HCT116 (cell line): ENCODE data around the gene CAPZB. TPM values are rescaled to one million over a fixed set of nuclear protein-coding genes. Genes with fewer than 3 reads are reported as not detected.

ENCODE experiments used
- ATAC-seq: fragments of 200-7000 bp; cut with Tn5 transposase; 2 replicates; pipeline ENCODE4 v1.9.1; 2020; ENCODE audit warnings: mild to moderate bottlenecking, moderate library complexity
- BruUV-seq: library from RNA; stranded (reverse); fragments of 400-500 nt; replicated peaks from 2 replicates; lab custom pipeline; 2021; lab: Mats Ljungman, UMichigan
- CTCF ChIA-PET: fragments of 300-600 bp; sonication (Branson Sonifier 250); formaldehyde crosslinking; loops from one replicate; lab custom pipeline; 2021; ENCODE audit warnings: antibody characterized with exemption; lab: Charles Lee
- POLR2A ChIA-PET: fragments of 300-600, 350-600 bp; sonication (Branson Sonifier 250); formaldehyde crosslinking; loops from one replicate; lab custom pipeline; 2021; ENCODE audit warnings: antibody characterized with exemption; lab: Charles Lee
- RAD21 ChIA-PET, 2 experiments: fragments of 300-600 bp; sonication (Branson Sonifier 250); formaldehyde crosslinking; loops; one replicate each; lab custom pipeline; 2023; ENCODE audit warnings: low total read pairs in 2 of 2; ENCODE audit not compliant: uncharacterized antibody in 2 of 2, unreplicated experiment in 2 of 2, low non-redundant PET in 1 of 2; lab: Charles Lee
- DNase-seq: peaks from one replicate; pipeline ENCODE4 v3.0.0-alpha.2; 2010; ENCODE audit warnings: low read depth, low spot score
- H2AFZ ChIP-seq: fragments of 200-600 bp; shearing (Covaris generic), sonication (generic); 2 replicates; pipeline ENCODE4 v1.6.1; 2017; ENCODE audit warnings: low read depth, mixed run types, mixed read lengths, antibody characterized with exemption, low read length; ENCODE audit not compliant: poor library complexity, severe bottlenecking
- H3K27ac ChIP-seq: 2 replicates; pipeline ENCODE4 v1.5.1; 2012; ENCODE audit warnings: low read depth, low read length
- H3K27me3 ChIP-seq: fragments of 200-600 bp; sonication (generic); 2 replicates; pipeline ENCODE4 v1.6.1; 2016; ENCODE audit warnings: mixed run types, low read length, mixed read lengths; ENCODE audit not compliant: insufficient read depth
- H3K36me3 ChIP-seq, 2 experiments: fragments of 200-500 bp in 1 of 2; fragments of 200-600 bp in 1 of 2; sonication (Bioruptor generic) in 1 of 2; sonication (generic) in 1 of 2; 2 replicates each; pipeline versions ENCODE4 v1.5.1 to v1.6.1; 2014 to 2016; ENCODE audit warnings: low read length in 2 of 2, inconsistent platforms in 1 of 2, mixed read lengths in 1 of 2, mixed run types in 1 of 2; ENCODE audit not compliant: insufficient read depth in 2 of 2, control insufficient read depth in 1 of 2
- H3K4me1 ChIP-seq, 2 experiments: fragments of 200-600 bp in 1 of 2; sonication (generic) in 1 of 2; 2 replicates each; pipeline versions ENCODE4 v1.5.1 to v1.6.1; 2012 to 2017; ENCODE audit warnings: low read length in 2 of 2, inconsistent platforms in 1 of 2, mild to moderate bottlenecking in 1 of 2, mixed read lengths in 1 of 2, mixed run types in 1 of 2, moderate library complexity in 1 of 2; ENCODE audit not compliant: insufficient read depth in 2 of 2, control insufficient read depth in 1 of 2
- H3K4me2 ChIP-seq: fragments of 200-600 bp; sonication (generic); 2 replicates; pipeline ENCODE4 v1.6.1; 2017; ENCODE audit warnings: mixed run types, low read length, mixed read lengths
- H3K4me3 ChIP-seq, 2 experiments: fragments of 200-600 bp in 1 of 2; sonication (generic) in 1 of 2; replicated peaks in 1 of 2; 2 replicates each; pipeline ENCODE4 v1.5.1; 2011 to 2016; ENCODE audit warnings: low read length in 2 of 2, control low read depth in 1 of 2, low read depth in 1 of 2, mild to moderate bottlenecking in 1 of 2, mixed read lengths in 1 of 2, mixed run types in 1 of 2
- H3K79me2 ChIP-seq: fragments of 200-600 bp; sonication (generic); 2 replicates; pipeline ENCODE4 v1.6.1; 2017; ENCODE audit warnings: mild to moderate bottlenecking, mixed run types, low read length, moderate library complexity, mixed read lengths; ENCODE audit not compliant: insufficient read depth
- H3K9ac ChIP-seq: fragments of 200-600 bp; sonication (generic); 2 replicates; pipeline ENCODE4 v1.6.1; 2016; ENCODE audit warnings: low read length, mixed read lengths
- H3K9me2 ChIP-seq: fragments of 200-600 bp; sonication (generic), shearing (Covaris generic); 2 replicates; pipeline ENCODE4 v1.6.1; 2017; ENCODE audit warnings: mixed run types, mild to moderate bottlenecking, moderate library complexity; ENCODE audit not compliant: insufficient read depth
- H3K9me3 ChIP-seq, 2 experiments: fragments of 200-500 bp in 1 of 2; fragments of 200-600 bp in 1 of 2; sonication (Bioruptor generic) in 1 of 2; sonication (generic) in 1 of 2; 2 replicates each; pipeline ENCODE4 v1.6.1; 2014 to 2017; ENCODE audit warnings: low read length in 2 of 2, mixed read lengths in 2 of 2, inconsistent platforms in 1 of 2, low read depth in 1 of 2, mild to moderate bottlenecking in 1 of 2, mixed run types in 1 of 2, moderate library complexity in 1 of 2; ENCODE audit not compliant: control insufficient read depth in 1 of 2, insufficient read depth in 1 of 2
- H4K20me1 ChIP-seq: fragments of 200-600 bp; sonication (generic), shearing (Covaris generic); 2 replicates; pipeline ENCODE4 v1.6.1; 2017; ENCODE audit warnings: mixed run types, mild to moderate bottlenecking, moderate library complexity; ENCODE audit not compliant: insufficient read depth
- ATF3 ChIP-seq: IDR thresholded peaks from 2 replicates; pipeline ENCODE4 v1.6.1; 2012
- CBX3 ChIP-seq: IDR thresholded peaks from 2 replicates; pipeline ENCODE4 v1.6.1; 2012; ENCODE audit warnings: low read depth
- CEBPB ChIP-seq: IDR thresholded peaks from 2 replicates; pipeline ENCODE4 v1.6.1; 2012; ENCODE audit warnings: low read depth
- CTCF ChIP-seq, 3 experiments: fragments of 200-600 bp in 1 of 3; sonication (generic) in 1 of 3; IDR thresholded peaks in 2 of 3; conservative IDR thresholded peaks in 1 of 3; 2 replicates each; pipeline ENCODE4 v1.5.1; 2012 to 2017; ENCODE audit warnings: low read depth in 2 of 3, low read length in 2 of 3, antibody characterized with exemption in 1 of 3, borderline replicate concordance in 1 of 3, control low read depth in 1 of 3, mild to moderate bottlenecking in 1 of 3, mixed read lengths in 1 of 3, mixed run types in 1 of 3, moderate library complexity in 1 of 3; ENCODE audit not compliant: insufficient read depth in 1 of 3
- EGR1 ChIP-seq: IDR thresholded peaks from 2 replicates; pipeline ENCODE4 v1.6.1; 2012; ENCODE audit warnings: low read depth
- ELF1 ChIP-seq: IDR thresholded peaks from 2 replicates; pipeline ENCODE4 v1.6.1; 2012; ENCODE audit warnings: low read depth, borderline replicate concordance
- EZH2phosphoT487 ChIP-seq: fragments of 200-600 bp; IDR thresholded peaks from 2 replicates; pipeline ENCODE4 v1.6.1; 2018; ENCODE audit warnings: antibody characterized with exemption, borderline replicate concordance
- JUND ChIP-seq: IDR thresholded peaks from 2 replicates; pipeline ENCODE4 v1.6.1; 2012
- POLR2A ChIP-seq: IDR thresholded peaks from 2 replicates; pipeline ENCODE4 v1.7.0; 2011; ENCODE audit warnings: borderline replicate concordance; ENCODE audit not compliant: insufficient read depth, insufficient read length; ENCODE audit errors: extremely low read depth
- POLR2AphosphoS5 ChIP-seq: IDR thresholded peaks from 2 replicates; pipeline ENCODE4 v1.6.1; 2011; ENCODE audit warnings: mild to moderate bottlenecking, low read depth, low read length, moderate library complexity
- RAD21 ChIP-seq: IDR thresholded peaks from 2 replicates; pipeline ENCODE4 v1.6.1; 2012; ENCODE audit warnings: low read depth, mild to moderate bottlenecking
- REST ChIP-seq: IDR thresholded peaks from 2 replicates; pipeline ENCODE4 v1.6.1; 2012; ENCODE audit warnings: low read depth
- SIN3A ChIP-seq: IDR thresholded peaks from 2 replicates; pipeline ENCODE4 v1.6.1; 2012; ENCODE audit warnings: low read depth
- SP1 ChIP-seq: IDR thresholded peaks from 2 replicates; pipeline ENCODE4 v1.6.1; 2012; ENCODE audit warnings: low read depth
- YY1 ChIP-seq: IDR thresholded peaks from 2 replicates; pipeline ENCODE4 v1.6.1; 2011; ENCODE audit warnings: low read length, low read depth, moderate library complexity, mild to moderate bottlenecking; ENCODE audit not compliant: insufficient replicate concordance; ENCODE audit errors: extremely low read depth
- ZNF274 ChIP-seq: fragments of 200-500 bp; sonication (Bioruptor generic); IDR thresholded peaks from 2 replicates; pipeline ENCODE4 v1.6.1; 2014; ENCODE audit warnings: mild to moderate bottlenecking, low read depth, low read length, inconsistent platforms
- intact Hi-C: fragments of 100-400 bp; cut with micrococcal nuclease; formaldehyde crosslinking; loops from 2 replicates; pipeline ENCODE4 v1.10.0; 2022
- total RNA-seq: library from RNA; stranded (reverse); gene quantifications from one replicate; pipeline ENCODE4 v1.2.1, GENCODE V29; 2021; ENCODE audit not compliant: unreplicated experiment

The CAPZB gene
- total RNA-seq, 1 experiment from 2014 or later: 203 TPM

- Histone ChIP-seq H3K79me2 (peaks cover 98% of the 10 kb centered on the region), H3K27ac (no peak overlapping the region), H3K4me2 (no peak overlapping the region), H3K36me3 (no peaks in the 10 kb centered on the region), H3K9me3 (no peaks in the 10 kb centered on the region), H3K9ac (no peak overlapping the region), H2AFZ (no peak overlapping the region), H3K4me3 (no peak overlapping the region), H3K9me2 (no peaks in the 10 kb centered on the region), H4K20me1 (peaks cover 11% of the 10 kb centered on the region; the same call in 1 of the 2 replicates), H3K4me1 (no peaks in the 10 kb centered on the region), H3K27me3 (no peaks in the 10 kb centered on the region)
- no peak for DNase-seq
- ChIA-PET RAD21 (no interaction called here), CTCF (no interaction called here), POLR2A (no interaction called here)
- TF ChIP-seq JUND (no peak), POLR2AphosphoS5 (no peak), POLR2A (no peak), ZNF274 (no peak), CEBPB (no peak), ATF3 (no peak), ELF1 (no peak), SIN3A (no peak), CTCF (IDR thresholded peaks at IDR 0.05 in 2 of 3, conservative IDR thresholded peaks at IDR 0.05 in 1 of 3; ENCODE audit: borderline replicate concordance in 1 of 3, insufficient read depth in 1 of 3, low read depth in 2 of 3, low read length in 2 of 3) (no peak), CBX3 (no peak), REST (no peak), YY1 (no peak), EZH2phosphoT487 (no peak), EGR1 (no peak), SP1 (no peak), RAD21 (no peak)
- intact Hi-C loops: no loop called here
- BruUV-seq: no TSS peak
- no peak for ATAC-seq
Measured at GRCh38 chr1:19477284-19478249, 7.8 kb downstream of the CAPZB start.
